GM21619 (cell line): Measurements from ENCODE around the gene FUBP3.

Experiments used
- ATAC-seq: cut with Tn5 transposase; IDR thresholded peaks from one replicate; pipeline ENCODE4 v1.9.1; 2021; ENCODE audit not compliant: unreplicated experiment

FUBP3 gene

DNA sequence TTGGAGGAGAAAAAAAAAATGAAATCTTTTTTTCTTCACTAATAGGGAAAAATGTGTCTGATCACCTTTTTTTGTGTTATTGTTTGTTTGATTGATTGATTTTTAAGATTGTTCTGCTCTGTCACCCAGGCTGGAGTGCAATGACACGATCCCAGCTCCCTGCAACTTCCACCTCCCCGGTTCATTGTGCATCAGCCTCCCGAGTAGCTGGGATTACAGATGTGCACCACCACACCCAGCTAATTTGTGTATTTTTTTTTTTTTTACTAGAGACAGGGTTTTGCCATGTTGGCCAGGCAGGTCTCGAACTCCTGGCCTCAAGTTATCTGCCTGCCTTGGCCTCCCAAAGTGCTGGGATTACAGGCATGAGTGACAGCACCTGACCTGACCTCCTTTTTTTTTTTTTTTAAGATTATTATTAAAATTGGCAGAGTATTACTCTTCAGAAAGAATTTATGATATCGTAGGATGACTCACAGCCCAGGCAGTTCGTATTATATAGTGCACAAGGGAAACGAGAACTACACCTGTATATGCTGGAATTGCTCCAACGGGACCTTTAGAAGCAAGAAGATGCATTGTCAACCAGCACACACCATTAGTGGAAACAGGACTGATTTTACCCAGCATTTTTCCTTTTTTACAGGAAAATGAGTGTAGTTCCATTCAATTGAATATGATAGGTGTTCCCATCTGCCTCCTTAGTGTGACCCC is 27.7 kb downstream of the FUBP3 start:
- ATAC-seq: no peak

DNA sequence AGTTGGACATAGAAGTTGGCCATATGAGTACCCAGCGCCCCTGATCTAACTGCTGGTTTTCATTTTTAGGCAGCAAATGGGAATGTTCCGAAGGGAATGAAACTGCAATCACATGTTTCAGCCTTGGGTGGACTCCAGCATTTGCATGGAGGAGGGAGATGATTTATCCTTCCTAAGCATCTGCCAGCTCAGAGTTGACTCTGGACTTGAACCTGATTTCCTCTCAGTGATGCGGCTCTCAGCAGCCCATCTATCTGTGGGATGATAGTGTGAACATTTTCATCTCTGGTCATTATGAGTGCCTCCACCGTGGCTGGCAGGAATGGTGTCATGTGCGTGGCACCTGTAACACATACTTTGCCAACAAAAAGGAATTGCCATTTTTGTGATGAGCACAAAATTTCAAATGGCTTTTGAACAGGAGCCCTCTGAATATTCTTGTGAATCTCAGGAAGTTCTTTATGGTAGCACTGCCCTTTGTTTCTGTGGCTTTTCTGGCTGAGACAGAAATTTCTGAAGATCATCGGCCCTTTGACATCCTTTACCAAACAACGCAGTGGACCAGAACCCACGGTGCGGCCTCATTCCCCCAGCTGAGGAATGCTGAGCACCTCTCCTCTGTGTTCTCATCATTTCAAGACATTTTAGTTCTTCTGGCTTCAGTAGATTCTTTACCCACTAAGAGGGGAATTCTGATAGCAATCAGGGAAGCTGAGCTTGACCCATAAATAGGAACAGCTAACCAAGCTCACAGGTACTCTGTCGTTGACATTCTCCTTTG is 28.5 kb downstream of the FUBP3 start:
- no peak for ATAC-seq

DNA sequence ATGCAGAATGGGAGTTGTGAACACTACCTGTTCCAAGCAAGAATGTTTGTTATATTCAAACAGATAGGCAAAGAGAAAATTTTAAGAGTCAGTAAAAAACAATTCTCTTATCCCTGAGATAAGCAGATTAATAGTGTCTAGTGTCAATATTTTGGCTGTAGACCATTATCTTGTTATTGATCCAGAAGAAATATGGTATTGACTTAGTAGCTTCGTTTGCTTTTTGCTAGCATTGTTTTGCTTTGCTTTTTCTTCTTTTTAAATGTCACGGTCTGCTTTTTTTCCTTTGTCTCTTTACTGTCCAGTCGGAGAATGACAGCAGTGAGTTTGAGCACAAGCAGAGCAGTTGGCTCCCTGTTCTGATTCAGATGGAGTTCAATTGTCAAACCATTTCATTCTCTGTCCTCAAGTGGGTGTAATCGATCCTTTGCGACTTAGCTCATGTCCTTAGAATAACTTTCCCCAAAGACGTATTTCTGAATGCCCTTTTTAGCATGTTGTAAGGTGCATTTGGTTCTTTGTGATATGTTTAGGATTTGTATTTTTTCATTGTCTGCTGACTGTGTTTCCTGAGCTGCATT is 29.3 kb downstream of the FUBP3 start:
- ATAC-seq: no peak

- ATAC-seq: no peak
Measured at GRCh38 chr9:130609163-130609562, 29.8 kb downstream of the FUBP3 start.

DNA sequence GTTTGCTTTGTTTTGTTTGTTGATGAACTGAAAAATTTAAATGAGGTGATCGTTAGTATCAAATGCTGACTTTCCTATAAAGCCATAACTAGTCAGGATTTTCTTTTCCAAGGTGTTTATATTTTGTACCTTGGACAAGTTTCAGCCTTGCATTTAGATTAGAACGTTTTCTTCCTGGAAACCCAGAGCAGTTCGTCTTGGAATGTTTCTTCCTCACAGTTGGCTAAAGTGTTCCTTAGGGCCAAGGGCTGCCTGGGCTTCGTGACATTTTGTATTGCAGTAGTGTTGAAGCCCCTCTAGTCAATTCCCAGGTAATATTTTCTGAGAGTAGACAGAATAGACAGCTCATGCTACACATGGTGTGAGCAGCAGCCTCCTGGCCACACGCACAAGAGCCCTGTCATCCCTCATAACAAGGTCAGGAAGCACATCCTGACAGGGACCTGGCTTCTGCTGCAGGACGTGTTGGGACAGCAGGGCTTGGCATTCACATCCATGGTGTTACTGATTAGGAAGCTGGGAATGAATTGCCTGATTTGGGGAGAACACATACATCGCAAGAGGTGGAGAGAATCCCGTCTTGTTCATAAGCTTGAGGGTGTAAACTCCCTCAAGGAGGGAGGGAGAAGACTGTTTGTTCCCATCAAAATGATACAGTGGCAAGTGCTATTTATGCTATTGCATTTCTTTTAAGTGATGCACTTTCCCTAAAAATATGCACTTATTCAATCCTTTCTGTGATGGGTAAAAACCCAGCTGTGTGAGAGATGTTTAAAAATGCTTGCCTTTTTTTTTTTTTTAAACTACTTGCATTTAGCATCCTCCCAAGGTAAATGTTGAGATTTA is 31.7 kb downstream of the FUBP3 start:
- ATAC-seq: no peak

GRCh38 chr9:130616451-130616850 is 37.1 kb downstream of the FUBP3 start:
- no peak for ATAC-seq

GRCh38 chr9:130623466-130623865 is 44.1 kb downstream of the FUBP3 start:
- no peak for ATAC-seq

DNA sequence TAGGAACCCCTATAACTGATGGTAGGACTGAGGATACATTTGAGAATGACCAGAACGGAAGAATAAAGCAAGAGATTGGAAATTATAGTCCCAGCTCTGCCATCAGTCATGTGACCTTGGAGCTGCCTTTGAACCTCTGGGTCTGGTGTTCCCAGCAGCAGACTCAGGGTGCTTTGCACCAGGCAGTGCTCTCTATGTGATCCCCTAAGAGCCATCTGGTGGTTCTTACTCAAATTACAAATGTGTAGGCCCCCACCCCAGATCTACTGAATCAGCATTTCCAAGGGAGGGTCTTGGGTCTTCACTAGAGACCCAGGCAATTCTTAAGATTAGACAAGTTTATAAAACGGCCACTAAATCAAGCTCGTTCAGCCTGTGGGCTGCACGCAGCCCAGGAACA is 44.8 kb downstream of the FUBP3 start:
- no peak for ATAC-seq

DNA sequence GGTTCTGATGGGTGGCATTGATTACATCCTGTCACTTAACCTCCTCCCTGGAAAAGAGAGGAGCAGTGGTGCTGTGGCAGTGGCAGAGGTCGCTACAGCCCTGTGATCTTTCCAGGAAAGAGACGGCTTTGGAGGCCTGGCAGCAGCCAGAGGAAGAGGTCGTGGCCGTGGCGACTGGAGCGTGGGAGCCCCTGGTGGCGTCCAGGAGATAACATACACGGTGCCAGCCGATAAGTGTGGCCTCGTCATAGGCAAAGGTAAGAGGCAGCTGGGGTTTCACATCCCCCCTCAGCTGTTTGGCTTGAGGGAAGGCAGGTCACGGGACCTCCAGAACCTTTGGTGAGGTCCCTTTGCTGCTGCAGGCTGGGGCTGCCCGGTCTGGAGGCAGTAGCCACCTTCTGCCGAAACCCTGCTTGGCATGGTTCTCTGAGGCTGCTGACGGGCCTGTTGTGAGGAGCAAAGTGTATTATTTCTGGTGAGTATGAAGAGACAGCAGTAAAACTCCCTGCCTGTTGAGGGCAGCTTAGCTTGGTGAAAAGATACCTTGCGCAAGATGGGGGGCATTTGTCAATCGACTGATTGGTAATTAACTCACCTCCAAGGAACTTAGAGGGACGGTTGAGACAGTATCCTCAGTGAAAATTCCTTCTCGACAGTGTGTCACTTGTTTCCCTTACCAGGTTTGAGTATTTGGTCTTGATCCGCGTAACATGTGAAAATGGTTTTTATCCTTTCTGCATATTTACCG is 47.0 kb downstream of the FUBP3 start:
- ATAC-seq: no peak

DNA sequence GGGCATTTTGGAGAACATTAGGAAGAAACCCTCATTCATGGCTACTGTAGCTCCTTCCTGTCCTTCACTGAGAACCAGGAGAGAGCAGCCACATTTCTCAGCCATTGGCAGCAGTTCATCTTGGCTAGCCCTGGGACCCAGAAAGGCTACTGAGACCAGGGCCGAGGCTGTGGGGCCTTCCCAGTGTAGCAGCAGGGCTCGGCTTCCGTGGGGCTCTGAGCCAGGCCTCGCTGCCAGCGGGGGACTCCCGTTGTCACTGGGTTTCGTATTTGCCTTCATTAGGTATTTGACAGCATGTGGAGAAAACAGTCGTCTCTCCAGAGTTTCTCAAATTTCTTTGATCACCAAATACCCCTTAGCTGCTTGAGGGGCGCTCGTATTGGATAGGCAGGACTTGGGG is 47.7 kb downstream of the FUBP3 start:
- ATAC-seq: no peak

DNA sequence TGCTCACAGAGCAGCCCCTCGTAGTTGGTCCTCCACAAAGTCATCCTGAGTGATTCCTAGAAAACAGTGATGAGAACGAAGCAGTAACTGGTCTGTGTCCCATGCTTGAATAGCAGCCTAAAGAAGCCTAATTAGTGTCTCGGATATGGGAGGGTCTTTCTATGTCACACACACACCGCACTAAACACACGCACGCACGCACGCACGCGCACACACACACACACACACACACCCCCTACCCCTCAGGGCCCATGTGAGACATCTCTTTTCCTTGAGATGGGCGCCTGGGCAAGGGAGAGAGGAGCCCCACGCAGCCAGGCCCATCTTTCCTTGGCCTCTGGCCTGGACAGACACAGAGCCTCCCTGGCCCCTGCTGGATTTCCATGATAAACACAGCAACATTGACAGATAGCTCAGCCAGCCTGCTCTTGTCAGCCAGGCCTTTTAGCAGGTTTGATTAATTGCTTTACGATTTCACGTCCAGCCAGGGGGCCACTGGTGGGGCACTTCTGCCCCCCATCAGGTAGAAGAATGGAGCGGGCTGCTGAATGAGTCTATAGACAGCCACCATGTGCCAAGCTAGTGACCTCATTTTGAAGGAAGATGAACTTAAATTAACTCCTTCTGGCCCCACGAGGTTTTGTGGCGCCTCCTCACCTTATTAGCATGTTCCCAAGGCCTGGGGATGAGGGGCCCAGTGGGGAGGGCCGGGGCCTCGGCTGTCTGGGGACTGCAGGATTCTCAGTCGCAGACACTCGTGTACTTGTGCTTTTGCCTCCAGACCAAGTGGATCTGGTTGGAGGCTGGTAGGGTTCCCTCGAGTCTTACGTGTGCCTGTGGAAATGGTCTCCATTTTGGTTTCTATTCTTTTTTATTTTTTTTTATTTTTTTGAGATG is 48.8 kb downstream of the FUBP3 start:
- no peak for ATAC-seq

DNA sequence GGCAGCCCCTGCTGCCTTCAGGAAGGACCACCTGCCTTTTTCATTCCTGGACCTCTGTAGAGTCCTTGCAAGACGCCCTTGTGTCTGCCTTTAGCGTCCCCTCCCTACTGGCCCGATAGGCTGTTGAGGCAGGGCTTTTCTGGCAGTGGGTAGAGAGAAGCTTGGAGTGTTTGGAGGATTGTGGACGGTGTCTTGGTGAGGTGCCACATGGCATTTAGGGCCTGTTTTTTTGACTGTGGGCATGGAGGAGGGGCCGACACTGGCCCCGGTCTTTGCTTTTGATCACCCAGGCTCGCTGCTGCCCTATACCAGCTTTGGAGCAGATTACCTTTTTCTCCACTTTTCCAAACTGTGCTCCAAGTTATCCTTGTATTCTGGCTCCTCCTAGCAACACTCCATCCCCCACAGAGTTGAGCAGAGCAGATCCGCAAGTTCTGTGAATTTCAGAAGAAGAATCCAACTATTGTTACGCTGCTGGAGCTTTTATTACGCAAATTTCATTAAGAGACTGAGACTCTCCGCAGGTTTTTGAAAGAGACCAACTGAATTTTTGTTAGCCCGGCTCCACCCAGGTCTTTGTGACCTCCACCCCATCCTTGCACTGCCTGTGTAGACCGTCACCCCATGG is 50.2 kb downstream of the FUBP3 start:
- ATAC-seq: no peak

DNA sequence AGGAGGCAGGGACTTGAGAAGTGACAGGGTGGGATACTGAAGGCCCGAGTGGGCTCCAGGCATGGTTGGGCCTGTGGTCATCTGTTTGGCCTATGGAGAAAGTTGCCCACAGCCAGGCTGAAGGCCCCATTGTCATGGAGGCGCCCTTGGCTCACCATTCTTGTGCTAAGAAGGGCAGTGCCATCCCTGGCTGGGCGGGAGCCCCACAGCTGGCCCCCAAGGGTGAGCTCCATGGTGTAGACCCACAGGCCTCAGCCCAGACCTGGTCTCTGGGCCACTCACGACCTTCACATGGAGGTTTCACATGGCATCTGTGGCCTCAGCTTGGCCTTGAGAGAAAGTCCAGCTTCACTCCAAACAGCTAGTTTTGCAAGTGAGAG is 50.7 kb downstream of the FUBP3 start:
- no peak for ATAC-seq

DNA sequence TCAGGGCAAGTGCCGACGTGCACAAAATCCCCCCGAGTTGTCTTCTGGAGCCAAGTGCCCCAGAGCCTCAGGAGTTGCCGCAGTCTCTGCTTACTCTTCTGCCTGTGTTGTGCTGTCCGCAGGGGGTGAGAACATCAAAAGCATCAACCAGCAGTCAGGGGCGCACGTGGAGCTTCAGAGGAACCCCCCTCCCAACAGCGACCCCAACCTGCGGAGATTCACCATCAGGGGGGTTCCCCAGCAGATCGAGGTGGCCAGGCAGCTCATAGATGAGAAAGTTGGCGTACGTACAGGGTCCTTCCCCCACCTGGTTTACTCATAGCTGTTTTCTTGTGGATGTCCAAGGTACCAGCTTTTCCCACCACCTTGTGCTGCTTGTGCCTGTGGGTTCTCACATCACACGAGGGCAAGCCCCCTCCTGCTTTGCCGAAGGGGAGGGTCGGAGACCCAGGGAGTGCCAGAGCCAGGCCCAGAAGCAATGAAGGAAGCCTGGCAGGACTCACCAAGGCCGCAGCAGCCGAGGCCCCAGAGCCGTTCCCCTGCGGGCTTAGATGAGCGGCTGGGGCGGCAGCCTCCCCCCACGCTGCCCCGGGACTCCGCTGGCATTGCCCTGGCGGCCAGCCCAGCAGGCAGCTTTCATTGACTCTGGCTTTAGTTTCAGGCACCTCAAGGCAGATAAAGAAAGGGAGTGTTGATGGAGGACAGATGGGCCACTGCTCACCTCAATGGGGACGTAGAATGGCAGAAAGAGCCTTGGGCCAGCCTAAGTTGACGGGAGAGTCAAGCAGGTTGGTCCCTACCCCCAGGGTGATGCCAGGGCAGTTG is 51.3 kb downstream of the FUBP3 start:
- no peak for ATAC-seq

DNA sequence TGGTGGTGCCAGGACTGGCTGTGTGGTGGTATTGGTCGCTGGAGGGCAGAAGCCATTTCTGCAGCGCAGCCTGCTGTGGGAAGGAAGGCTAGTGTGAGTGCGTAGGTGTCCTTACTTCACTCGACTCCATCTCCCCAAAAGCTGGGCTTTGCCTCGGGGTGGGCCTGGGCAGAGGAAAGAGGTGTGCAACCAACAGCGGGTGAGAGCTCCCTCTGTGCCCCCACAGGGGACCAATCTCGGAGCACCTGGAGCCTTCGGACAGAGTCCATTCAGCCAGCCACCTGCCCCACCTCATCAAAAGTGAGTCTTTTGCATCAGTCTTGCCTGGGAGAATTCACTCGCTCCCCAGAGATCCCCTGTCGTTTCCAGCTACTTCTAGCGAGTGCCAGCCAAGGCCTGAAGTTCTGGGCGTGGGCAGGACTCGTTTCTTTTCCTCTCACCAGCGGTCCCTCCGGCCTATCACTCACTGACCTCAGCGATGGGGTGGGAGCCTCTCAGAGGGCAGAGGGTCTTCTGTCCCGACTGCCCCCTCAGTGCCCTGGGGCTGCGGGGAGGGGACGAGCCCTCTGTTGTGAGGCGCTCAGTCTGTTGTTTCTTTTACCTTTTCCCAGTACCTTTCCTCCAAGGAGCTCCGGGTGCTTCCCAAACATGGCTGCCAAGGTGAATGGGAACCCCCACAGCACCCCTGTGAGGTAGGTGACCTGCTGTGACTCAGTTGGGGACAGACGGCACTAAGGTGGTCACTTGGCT is 52.1 kb downstream of the FUBP3 start:
- ATAC-seq: no peak

- ATAC-seq: no peak
Measured at GRCh38 chr9:130632081-130632710, 52.8 kb downstream of the FUBP3 start.

DNA sequence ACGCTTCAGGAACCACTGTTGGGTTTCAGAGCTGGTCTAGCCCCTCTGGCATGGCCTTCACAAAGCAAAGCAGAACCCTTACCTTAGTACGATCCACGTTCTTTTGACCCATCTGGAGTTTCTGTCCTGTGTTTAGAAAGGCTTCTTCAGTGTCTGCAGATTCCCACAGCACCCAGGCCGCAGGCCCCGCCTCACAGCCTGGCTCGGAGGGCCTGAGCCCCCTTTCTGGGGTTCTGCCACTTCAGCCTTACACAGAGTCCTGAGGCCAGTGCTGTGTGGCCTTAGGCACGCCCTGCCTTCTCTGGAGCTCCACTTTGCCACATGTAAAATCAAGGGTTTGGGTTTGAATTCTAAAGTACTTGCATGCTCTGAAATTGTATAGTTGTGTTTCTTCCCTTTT is 53.5 kb downstream of the FUBP3 start:
- no peak for ATAC-seq
